SH-SY5Y (cell line): ENCODE results near the gene DLG4.

Experiments used
- GATA2 ChIP-seq: IDR thresholded peaks from 2 replicates; pipeline ENCODE4 v1.6.1; 2011; ENCODE audit warnings: mild to moderate bottlenecking, low read depth, low read length
- GATA3 ChIP-seq: IDR thresholded peaks from 2 replicates; pipeline ENCODE4 v1.6.1; 2011; ENCODE audit warnings: low read depth, mild to moderate bottlenecking, low read length, moderate library complexity

DNA sequence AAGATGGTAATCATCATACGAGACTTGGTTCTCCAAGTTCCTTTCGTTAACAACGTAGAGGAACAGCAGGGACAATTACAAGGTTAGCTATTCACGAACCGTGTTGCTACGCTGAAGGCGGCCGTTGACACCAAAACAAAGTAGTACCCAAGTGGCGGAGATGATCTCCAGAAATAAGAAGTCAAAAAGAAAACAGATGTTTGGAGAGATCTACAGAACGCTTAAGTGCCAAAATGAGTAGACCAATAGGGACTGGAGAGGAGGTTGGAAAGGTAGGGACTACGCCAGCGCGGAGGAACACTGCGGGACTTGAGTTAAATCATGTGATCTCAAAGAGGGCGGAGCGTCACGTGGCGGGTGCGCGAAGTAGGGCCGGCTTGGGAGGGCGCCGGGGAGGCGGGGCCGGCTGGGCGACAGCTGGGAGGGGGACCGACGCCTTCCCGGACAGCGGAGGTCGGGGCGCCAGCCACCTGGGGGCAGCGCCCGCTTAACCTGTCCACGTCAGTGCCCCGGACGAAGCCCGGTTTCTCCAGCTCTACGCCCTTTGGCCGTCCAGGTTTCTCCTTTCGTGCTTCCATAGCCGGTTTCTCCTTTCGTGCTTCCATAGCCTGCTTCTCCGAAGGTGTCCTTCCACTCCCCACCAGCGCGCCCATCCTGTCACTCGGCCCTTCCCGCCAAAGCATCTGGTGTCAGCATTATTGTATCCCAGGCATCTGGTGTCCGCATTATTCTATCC lies 23.2 kb upstream of the DLG4 start:
- TF ChIP-seq GATA3 (no peak), GATA2 (no peak)
